ENCODE data around the gene MBD6. TPM values are rescaled to one million over a fixed set of nuclear protein-coding genes. Genes with fewer than 3 reads are reported as not detected.
"Not testable (repeated sequence)": the region's sequence is repeated elsewhere in the genome, so short reads cannot be mapped to it uniquely, and the experiment has no call there.

MBD6 gene
- total RNA-seq, 1 donor from 2014 or later, result 2.6 TPM

GRCh38 chr12:57569858-57570257, 47.2 kb downstream of the MBD6 start:
- Histone ChIP-seq H3K9ac (ENCODE audit: low read depth in 1 of 3, low read length in 3 of 3) (no peak overlapping the region), H3K9me3 (ENCODE audit: control insufficient read depth in 3 of 3, low read length in 3 of 3) (no peaks in the 10 kb centered on the region), H3K4me1 (ENCODE audit: control insufficient read depth in 3 of 3, insufficient read depth in 3 of 3, low read length in 3 of 3) (no peaks in the 10 kb centered on the region), H3K27me3 (ENCODE audit: control insufficient read depth in 3 of 3, insufficient read depth in 3 of 3, low read length in 3 of 3) (peaks cover 3 to 22% (median 12%) of the 10 kb centered on the region in 3 donors), H3K4me3 (ENCODE audit: low read length in 3 of 3) (no peak overlapping the region), H3K36me3 (ENCODE audit: control insufficient read depth in 3 of 3, insufficient read depth in 3 of 3, low read length in 3 of 3) (no peaks in the 10 kb centered on the region), H3K27ac (ENCODE audit: low read depth, low read length) (no peak overlapping the region)

- H3K27me3 ChIP-seq (ENCODE audit: control insufficient read depth in 3 of 3, insufficient read depth in 3 of 3, low read length in 3 of 3), result peaks cover 3 to 22% (median 12%) of the 10 kb centered on the region in 3 donors
- H3K9ac ChIP-seq (ENCODE audit: low read depth in 1 of 3, low read length in 3 of 3); H3K9me3 ChIP-seq (ENCODE audit: control insufficient read depth in 3 of 3, low read length in 3 of 3); H3K36me3 ChIP-seq (ENCODE audit: control insufficient read depth in 3 of 3, insufficient read depth in 3 of 3, low read length in 3 of 3); H3K27ac ChIP-seq (ENCODE audit: low read depth, low read length); H3K4me1 ChIP-seq (ENCODE audit: control insufficient read depth in 3 of 3, insufficient read depth in 3 of 3, low read length in 3 of 3); H3K4me3 ChIP-seq (ENCODE audit: low read length in 3 of 3): not testable (repeated sequence)
Observed at GRCh38 chr12:57570438-57570837, 47.8 kb downstream of the MBD6 start.

- no peak overlapping the region for H3K27ac ChIP-seq (ENCODE audit: low read depth, low read length)
- H3K9ac ChIP-seq (ENCODE audit: low read depth in 1 of 3, low read length in 3 of 3), result no peak overlapping the region
- H3K27me3 ChIP-seq (ENCODE audit: control insufficient read depth in 3 of 3, insufficient read depth in 3 of 3, low read length in 3 of 3), result peaks cover 3 to 22% (median 12%) of the 10 kb centered on the region in 3 donors
- no peaks in the 10 kb centered on the region for H3K4me1 ChIP-seq (ENCODE audit: control insufficient read depth in 3 of 3, insufficient read depth in 3 of 3, low read length in 3 of 3)
- H3K36me3 ChIP-seq (ENCODE audit: control insufficient read depth in 3 of 3, insufficient read depth in 3 of 3, low read length in 3 of 3), result no peaks in the 10 kb centered on the region
- no peaks in the 10 kb centered on the region for H3K9me3 ChIP-seq (ENCODE audit: control insufficient read depth in 3 of 3, low read length in 3 of 3)
- H3K4me3 ChIP-seq (ENCODE audit: low read length in 3 of 3), result no peak overlapping the region
Observed at GRCh38 chr12:57571926-57572762, 49.5 kb downstream of the MBD6 start.

- Histone ChIP-seq H3K4me3 (ENCODE audit: low read length in 3 of 3) (no peak overlapping the region), H3K27ac (ENCODE audit: low read depth, low read length) (no peak overlapping the region), H3K9me3 (ENCODE audit: control insufficient read depth in 3 of 3, low read length in 3 of 3) (no peaks in the 10 kb centered on the region), H3K27me3 (ENCODE audit: control insufficient read depth in 3 of 3, insufficient read depth in 3 of 3, low read length in 3 of 3) (peaks cover 0 to 10% (median 5%) of the 10 kb centered on the region in 3 donors), H3K9ac (ENCODE audit: low read depth in 1 of 3, low read length in 3 of 3) (no peak overlapping the region), H3K36me3 (ENCODE audit: control insufficient read depth in 3 of 3, insufficient read depth in 3 of 3, low read length in 3 of 3) (no peaks in the 10 kb centered on the region), H3K4me1 (ENCODE audit: control insufficient read depth in 3 of 3, insufficient read depth in 3 of 3, low read length in 3 of 3) (no peaks in the 10 kb centered on the region)
Observed at GRCh38 chr12:57574795-57575194, 52.2 kb downstream of the MBD6 start.

- H3K27me3 ChIP-seq (ENCODE audit: control insufficient read depth in 3 of 3, insufficient read depth in 3 of 3, low read length in 3 of 3), result peaks cover 0 to 8% (median 5%) of the 10 kb centered on the region in 3 donors
- no peak overlapping the region for H3K4me3 ChIP-seq (ENCODE audit: low read length in 3 of 3)
- H3K9ac ChIP-seq (ENCODE audit: low read depth in 1 of 3, low read length in 3 of 3), result no peak overlapping the region
- no peak overlapping the region for H3K27ac ChIP-seq (ENCODE audit: low read depth, low read length)
- no peaks in the 10 kb centered on the region for H3K4me1 ChIP-seq (ENCODE audit: control insufficient read depth in 3 of 3, insufficient read depth in 3 of 3, low read length in 3 of 3)
- no peaks in the 10 kb centered on the region for H3K9me3 ChIP-seq (ENCODE audit: control insufficient read depth in 3 of 3, low read length in 3 of 3)
- H3K36me3 ChIP-seq (ENCODE audit: control insufficient read depth in 3 of 3, insufficient read depth in 3 of 3, low read length in 3 of 3), result no peaks in the 10 kb centered on the region
Observed at GRCh38 chr12:57575771-57576612, 53.4 kb downstream of the MBD6 start.

- H3K4me1 ChIP-seq (ENCODE audit: control insufficient read depth in 3 of 3, insufficient read depth in 3 of 3, low read length in 3 of 3), result no peaks in the 10 kb centered on the region
- H3K36me3 ChIP-seq (ENCODE audit: control insufficient read depth in 3 of 3, insufficient read depth in 3 of 3, low read length in 3 of 3), result no peaks in the 10 kb centered on the region
- H3K9ac ChIP-seq (ENCODE audit: low read depth in 1 of 3, low read length in 3 of 3), result no peak overlapping the region
- peaks cover 0 to 10% (median 5%) of the 10 kb centered on the region in 3 donors for H3K27me3 ChIP-seq (ENCODE audit: control insufficient read depth in 3 of 3, insufficient read depth in 3 of 3, low read length in 3 of 3)
- no peaks in the 10 kb centered on the region for H3K9me3 ChIP-seq (ENCODE audit: control insufficient read depth in 3 of 3, low read length in 3 of 3)
- H3K27ac ChIP-seq (ENCODE audit: low read depth, low read length), result no peak overlapping the region
- H3K4me3 ChIP-seq (ENCODE audit: low read length in 3 of 3), result no peak overlapping the region
Observed at GRCh38 chr12:57576613-57577160, 54.1 kb downstream of the MBD6 start.

GRCh38 chr12:57577981-57578758, 55.5 kb downstream of the MBD6 start:
- Histone ChIP-seq H3K9ac (ENCODE audit: low read depth in 1 of 3, low read length in 3 of 3) (no peak overlapping the region), H3K4me3 (ENCODE audit: low read length in 3 of 3) (no peak overlapping the region), H3K36me3 (ENCODE audit: control insufficient read depth in 3 of 3, insufficient read depth in 3 of 3, low read length in 3 of 3) (no peaks in the 10 kb centered on the region), H3K27me3 (ENCODE audit: control insufficient read depth in 3 of 3, insufficient read depth in 3 of 3, low read length in 3 of 3) (peaks cover 0 to 7% (median 0%) of the 10 kb centered on the region in 3 donors), H3K27ac (ENCODE audit: low read depth, low read length) (no peak overlapping the region), H3K9me3 (ENCODE audit: control insufficient read depth in 3 of 3, low read length in 3 of 3) (no peaks in the 10 kb centered on the region), H3K4me1 (ENCODE audit: control insufficient read depth in 3 of 3, insufficient read depth in 3 of 3, low read length in 3 of 3) (peaks cover 0 to 3% (median 0%) of the 10 kb centered on the region in 3 donors)

GRCh38 chr12:57579011-57579410, 56.4 kb downstream of the MBD6 start:
- no peak overlapping the region for H3K9ac ChIP-seq (ENCODE audit: low read depth in 1 of 3, low read length in 3 of 3)
- H3K4me3 ChIP-seq (ENCODE audit: low read length in 3 of 3), result no peak overlapping the region
- no peak overlapping the region for H3K27ac ChIP-seq (ENCODE audit: low read depth, low read length)

More at GRCh38 chr12:57579011-57579410, 56.4 kb downstream of the MBD6 start:
- Histone ChIP-seq H3K9me3 (ENCODE audit: control insufficient read depth in 3 of 3, low read length in 3 of 3) (no peaks in the 10 kb centered on the region), H3K4me1 (ENCODE audit: control insufficient read depth in 3 of 3, insufficient read depth in 3 of 3, low read length in 3 of 3) (peaks cover 0 to 4% (median 0%) of the 10 kb centered on the region in 3 donors), H3K27me3 (ENCODE audit: control insufficient read depth in 3 of 3, insufficient read depth in 3 of 3, low read length in 3 of 3) (peaks cover 0 to 7% (median 0%) of the 10 kb centered on the region in 3 donors), H3K36me3 (ENCODE audit: control insufficient read depth in 3 of 3, insufficient read depth in 3 of 3, low read length in 3 of 3) (no peaks in the 10 kb centered on the region)
